DND-41 (cell line): ENCODE measurements around the gene ANAPC10.
A peak's percentile ranks its signal among the peaks of the same experiment; 100 is the strongest.
"Not testable (repeated sequence)": the region's sequence is repeated elsewhere in the genome, so short reads cannot be mapped to it uniquely, and the experiment has no call there.

Experiments used
- ATAC-seq: fragments of 200-7000 bp; cut with Tn5 transposase; 3 replicates; pipeline ENCODE4 v1.9.1; 2021; ENCODE audit warnings: low read depth; ENCODE audit not compliant: insufficient read depth
- DNase-seq: peaks from one replicate; pipeline ENCODE4 v3.0.0-alpha.2; 2020
- H2AFZ ChIP-seq: 2 replicates; pipeline ENCODE4 v1.6.0; 2012; ENCODE audit warnings: low read depth, low read length
- H3K27ac ChIP-seq: 2 replicates; pipeline ENCODE4 v1.5.1; 2012; ENCODE audit warnings: low read length, inconsistent platforms
- H3K27me3 ChIP-seq: fragments of 200-600 bp; sonication (generic); 2 replicates; pipeline ENCODE4 v1.6.0; 2012; ENCODE audit warnings: low read length, mild to moderate bottlenecking, inconsistent platforms; ENCODE audit not compliant: insufficient read depth, poor library complexity
- H3K36me3 ChIP-seq: 2 replicates; pipeline ENCODE4 v1.5.1; 2012; ENCODE audit warnings: low read length, inconsistent platforms; ENCODE audit not compliant: insufficient read depth
- H3K4me1 ChIP-seq: 2 replicates; pipeline ENCODE4 v1.5.1; 2012; ENCODE audit warnings: mild to moderate bottlenecking, low read length; ENCODE audit not compliant: insufficient read depth
- H3K4me2 ChIP-seq: 2 replicates; pipeline ENCODE4 v1.6.0; 2012; ENCODE audit warnings: mild to moderate bottlenecking, moderate library complexity, low read length, inconsistent platforms; ENCODE audit not compliant: insufficient read depth
- H3K4me3 ChIP-seq, 2 experiments: fragments of 200-600 bp in 1 of 2; shearing (Covaris generic) in 1 of 2; 2 replicates each; pipeline ENCODE4 v1.5.1; 2012 to 2016; ENCODE audit warnings: inconsistent platforms in 2 of 2, low read length in 2 of 2, mild to moderate bottlenecking in 2 of 2, low read depth in 1 of 2, moderate library complexity in 1 of 2
- H3K79me2 ChIP-seq: 2 replicates; pipeline ENCODE4 v1.6.0; 2012; ENCODE audit warnings: low read length, inconsistent platforms; ENCODE audit not compliant: insufficient read depth
- H3K9ac ChIP-seq: 2 replicates; pipeline ENCODE4 v1.6.0; 2012; ENCODE audit warnings: low read depth, mild to moderate bottlenecking, inconsistent platforms, low read length, moderate library complexity
- H3K9me3 ChIP-seq: 2 replicates; pipeline ENCODE4 v1.5.1; 2012; ENCODE audit warnings: low read length, moderate library complexity, mild to moderate bottlenecking, inconsistent platforms; ENCODE audit not compliant: insufficient read depth, severe bottlenecking
- H4K20me1 ChIP-seq: 2 replicates; pipeline ENCODE4 v1.6.0; 2012; ENCODE audit warnings: low read length; ENCODE audit not compliant: insufficient read depth
- EZH2 ChIP-seq: IDR thresholded peaks from 3 replicates; pipeline ENCODE4 v1.6.1; 2012; ENCODE audit warnings: borderline replicate concordance, low read depth, mild to moderate bottlenecking, moderate library complexity, low read length, inconsistent platforms; ENCODE audit not compliant: severe bottlenecking
- TF ChIP-seq, protein P1 (sequence below): IDR thresholded peaks from 2 replicates; pipeline ENCODE4 v1.5.1; 2012; ENCODE audit warnings: borderline replicate concordance, low read length, moderate library complexity, mild to moderate bottlenecking; ENCODE audit not compliant: poor library complexity, severe bottlenecking; ENCODE audit errors: extremely low read depth

ANAPC10 gene, protein sequence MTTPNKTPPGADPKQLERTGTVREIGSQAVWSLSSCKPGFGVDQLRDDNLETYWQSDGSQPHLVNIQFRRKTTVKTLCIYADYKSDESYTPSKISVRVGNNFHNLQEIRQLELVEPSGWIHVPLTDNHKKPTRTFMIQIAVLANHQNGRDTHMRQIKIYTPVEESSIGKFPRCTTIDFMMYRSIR

DNA sequence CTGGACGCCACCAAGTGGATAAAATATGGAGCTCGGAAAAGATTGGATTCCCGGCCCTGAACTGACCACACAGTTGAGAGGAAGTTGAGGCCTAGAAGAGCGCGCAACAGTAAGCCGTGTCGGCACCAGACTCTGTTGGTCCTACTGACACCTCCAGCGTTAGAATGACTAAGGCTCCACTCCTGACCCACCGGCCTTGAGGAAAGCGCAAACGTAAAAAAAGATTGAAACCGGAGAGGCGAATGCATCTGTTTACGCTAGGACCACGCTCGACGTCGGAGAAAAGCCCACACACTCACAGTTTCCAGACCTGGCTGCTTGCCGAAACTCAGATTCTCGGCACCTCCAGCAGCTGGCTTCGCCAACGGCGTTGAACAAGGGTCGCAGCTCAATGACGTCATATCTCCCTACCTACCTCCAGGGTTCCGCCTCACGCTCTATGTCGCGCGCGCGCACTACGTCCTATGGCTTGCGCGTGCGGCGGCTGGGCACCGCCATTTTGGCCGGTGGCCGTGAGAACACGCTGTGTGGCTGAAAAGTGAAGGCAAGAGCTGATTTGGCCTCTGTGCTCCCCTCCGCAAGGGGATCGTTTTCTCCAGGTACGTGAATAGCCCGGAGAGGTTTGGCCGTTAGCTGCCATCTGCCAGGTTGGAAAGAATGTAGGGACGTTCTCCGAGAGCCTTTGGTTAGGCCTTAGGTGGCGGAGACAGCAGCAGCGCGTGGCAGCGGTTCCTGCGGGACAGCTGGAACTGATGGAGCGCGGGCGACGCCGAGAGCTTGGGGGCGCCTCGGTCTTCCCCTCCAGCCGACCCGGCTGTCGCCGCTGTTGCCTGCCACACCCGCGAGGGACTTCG lies at the start of gene ANAPC10, which contains the start of gene ABCE1:
ANAPC10 (minus strand) TSS at position 376 of the 854 bp plus-strand sequence. CDS start 2,097 bp downstream, outside the sequence.
ABCE1 (plus strand) TSS at position 491 of the 854 bp plus-strand sequence. CDS start 6,102 bp downstream, outside the sequence.
- peaks cover 44% of the 10 kb centered on the region for H3K36me3 ChIP-seq
- TF ChIP-seq, protein P1, sequence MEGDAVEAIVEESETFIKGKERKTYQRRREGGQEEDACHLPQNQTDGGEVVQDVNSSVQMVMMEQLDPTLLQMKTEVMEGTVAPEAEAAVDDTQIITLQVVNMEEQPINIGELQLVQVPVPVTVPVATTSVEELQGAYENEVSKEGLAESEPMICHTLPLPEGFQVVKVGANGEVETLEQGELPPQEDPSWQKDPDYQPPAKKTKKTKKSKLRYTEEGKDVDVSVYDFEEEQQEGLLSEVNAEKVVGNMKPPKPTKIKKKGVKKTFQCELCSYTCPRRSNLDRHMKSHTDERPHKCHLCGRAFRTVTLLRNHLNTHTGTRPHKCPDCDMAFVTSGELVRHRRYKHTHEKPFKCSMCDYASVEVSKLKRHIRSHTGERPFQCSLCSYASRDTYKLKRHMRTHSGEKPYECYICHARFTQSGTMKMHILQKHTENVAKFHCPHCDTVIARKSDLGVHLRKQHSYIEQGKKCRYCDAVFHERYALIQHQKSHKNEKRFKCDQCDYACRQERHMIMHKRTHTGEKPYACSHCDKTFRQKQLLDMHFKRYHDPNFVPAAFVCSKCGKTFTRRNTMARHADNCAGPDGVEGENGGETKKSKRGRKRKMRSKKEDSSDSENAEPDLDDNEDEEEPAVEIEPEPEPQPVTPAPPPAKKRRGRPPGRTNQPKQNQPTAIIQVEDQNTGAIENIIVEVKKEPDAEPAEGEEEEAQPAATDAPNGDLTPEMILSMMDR: peak; percentile 41
- no peak for TF ChIP-seq EZH2
- peak within 1 kb of the TSS; percentile 77 for H3K9ac ChIP-seq
- peaks cover 53% of the 10 kb centered on the region for H3K4me1 ChIP-seq
- peaks cover 99% of the 10 kb centered on the region for H3K79me2 ChIP-seq
- H3K4me3 ChIP-seq: peak within 1 kb of the TSS; percentile 78 to 89
- peak within 1 kb of the TSS; percentile 68 for H3K4me2 ChIP-seq
- H3K27ac ChIP-seq: peak within 1 kb of the TSS; percentile 93
- ATAC-seq: peak; percentile 87
- H2AFZ ChIP-seq: peak within 1 kb of the TSS; percentile 98
- no peaks in the 10 kb centered on the region for H3K27me3 ChIP-seq
- peaks cover 26% of the 10 kb centered on the region; the same call in 1 of the 2 replicates for H4K20me1 ChIP-seq
- peak; percentile 95 for DNase-seq
- H3K9me3 ChIP-seq: peaks cover 5% of the 10 kb centered on the region

DNA sequence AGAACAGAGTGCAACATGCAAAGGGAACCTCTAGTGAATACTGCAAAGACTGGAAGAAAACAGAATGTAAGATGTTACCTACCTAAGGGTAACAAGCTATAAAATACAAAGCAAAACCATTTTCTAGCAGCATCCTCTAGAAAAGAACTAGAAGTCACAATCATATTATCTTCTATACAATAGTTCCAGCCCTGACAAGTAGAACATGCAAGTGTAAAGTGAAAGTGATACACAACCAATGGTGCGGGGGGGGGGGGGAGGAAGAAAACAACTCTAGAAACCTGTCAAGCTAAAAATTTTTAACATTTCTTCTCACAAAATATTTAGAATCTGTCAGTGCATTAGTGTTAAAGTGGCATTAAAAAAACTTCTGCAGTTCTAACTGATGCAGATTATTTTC lies 38.2 kb upstream of the ANAPC10 start:
- not testable (repeated sequence) for DNase-seq, H3K27ac ChIP-seq, H4K20me1 ChIP-seq, H3K4me2 ChIP-seq, H3K4me1 ChIP-seq, H3K9ac ChIP-seq, H3K27me3 ChIP-seq, H2AFZ ChIP-seq, H3K9me3 ChIP-seq, H3K79me2 ChIP-seq, H3K4me3 ChIP-seq
- peaks cover 73% of the 10 kb centered on the region for H3K36me3 ChIP-seq
- 0 out of 3 replicates have a peak, but pooled peaks have one; percentile 45 for ATAC-seq

DNA sequence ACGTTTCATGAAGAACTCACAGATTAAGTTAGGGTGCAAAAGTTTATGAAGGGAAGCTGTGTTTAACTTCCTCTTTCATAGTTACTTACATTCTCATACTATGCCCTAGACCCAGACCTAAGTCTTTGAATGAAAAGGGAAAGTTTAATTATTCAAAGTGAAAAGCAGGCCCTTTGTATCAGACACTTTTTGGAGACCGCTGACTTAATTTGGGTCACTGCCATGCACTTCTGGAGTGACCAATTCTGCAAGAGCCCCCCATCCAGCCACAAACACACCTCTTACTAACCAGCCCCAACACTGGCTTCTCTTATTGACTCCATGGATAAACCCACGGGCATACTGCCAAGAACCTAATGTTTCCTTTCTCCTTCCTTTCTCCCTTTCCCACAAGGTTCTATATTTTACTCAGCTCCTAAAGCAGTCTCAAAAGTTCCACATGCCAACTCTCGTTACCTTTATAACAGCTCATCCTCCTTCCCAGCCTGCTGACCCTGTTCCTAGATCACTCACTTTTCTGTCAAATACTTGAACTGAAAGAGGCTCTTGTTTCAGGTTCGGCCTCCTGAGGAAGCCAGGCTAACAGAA lies 34.6 kb upstream of the ANAPC10 start:
- H3K9ac ChIP-seq: no peak overlapping the region
- no peaks in the 10 kb centered on the region for H3K27me3 ChIP-seq
- TF ChIP-seq, protein P1: no peak
- TF ChIP-seq EZH2: no peak
- H3K27ac ChIP-seq: no peak overlapping the region
- H3K36me3 ChIP-seq: peaks cover 64% of the 10 kb centered on the region
- no peaks in the 10 kb centered on the region for H3K79me2 ChIP-seq
- DNase-seq: no peak
- H3K4me2 ChIP-seq: no peak overlapping the region
- peaks cover 3% of the 10 kb centered on the region; the same call in 1 of the 2 replicates for H4K20me1 ChIP-seq
- H3K4me1 ChIP-seq: peaks cover 18% of the 10 kb centered on the region
- no peak overlapping the region for H3K4me3 ChIP-seq
- no peaks in the 10 kb centered on the region for H3K9me3 ChIP-seq
- no peak for ATAC-seq
- no peak overlapping the region for H2AFZ ChIP-seq

DNA sequence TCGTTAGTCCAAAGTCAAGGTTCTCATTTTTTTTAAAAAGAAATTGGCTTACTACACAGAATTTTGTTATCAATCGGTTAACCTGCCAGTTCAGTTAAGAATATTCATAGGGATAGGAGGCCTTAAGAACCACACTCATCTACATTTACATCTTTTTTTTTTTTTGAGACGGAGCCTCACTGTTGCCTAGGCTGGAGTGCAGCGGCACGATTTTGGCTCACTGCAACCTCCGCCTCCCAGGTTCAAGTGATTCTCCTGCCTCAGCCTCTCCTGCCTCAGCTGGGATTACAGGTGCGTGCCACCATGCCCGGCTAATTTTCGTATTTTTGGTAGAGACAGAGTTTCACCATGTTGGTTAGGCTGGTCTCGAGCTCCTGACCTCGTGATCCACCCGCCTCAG lies 33.9 kb upstream of the ANAPC10 start:
- Histone ChIP-seq H3K36me3 (peaks cover 64% of the 10 kb centered on the region), H3K9me3 (no peaks in the 10 kb centered on the region), H3K27me3 (no peaks in the 10 kb centered on the region), H3K79me2 (no peaks in the 10 kb centered on the region), H3K4me1 (peaks cover 18% of the 10 kb centered on the region), H3K9ac (no peak overlapping the region), H3K4me3 (no peak overlapping the region), H2AFZ (no peak overlapping the region), H4K20me1 (peaks cover 3% of the 10 kb centered on the region; the same call in 1 of the 2 replicates), H3K4me2 (no peak overlapping the region), H3K27ac (no peak overlapping the region)
- ATAC-seq (no peak), DNase-seq (no peak)
- no peak for TF ChIP-seq EZH2
- TF ChIP-seq, protein P1: no peak
